PC-3 (cell line): ENCODE data around the gene ANKHD1. TPM values are rescaled to one million over a fixed set of nuclear protein-coding genes. Genes with fewer than 3 reads are reported as not detected.

Experiments used
- ATAC-seq: fragments of 200-7000 bp; cut with Tn5 transposase; 2 replicates; pipeline ENCODE4 v1.9.1; 2020; ENCODE audit warnings: mild to moderate bottlenecking, moderate library complexity
- BruUV-seq: library from RNA; stranded (reverse); fragments of 400-500 nt; replicated peaks from 2 replicates; lab custom pipeline; 2021; lab: Mats Ljungman, UMichigan
- CTCF ChIA-PET: fragments of 300-600 bp; sonication (Branson Sonifier 250); formaldehyde crosslinking; loops from one replicate; lab custom pipeline; 2022; ENCODE audit warnings: antibody characterized with exemption; lab: Charles Lee
- POLR2A ChIA-PET: fragments of 300-600 bp; sonication (Branson Sonifier 250); formaldehyde crosslinking; loops from one replicate; lab custom pipeline; 2022; ENCODE audit warnings: antibody characterized with exemption; ENCODE audit not compliant: unreplicated experiment; lab: Charles Lee
- DNase-seq: peaks from one replicate; pipeline ENCODE4 v3.0.0-alpha.2; 2015
- H2AFZ ChIP-seq: fragments of 300-600 bp; sonication (generic); 2 replicates; pipeline ENCODE4 v1.6.0; 2016; ENCODE audit warnings: antibody characterized with exemption, low read length
- H3F3A ChIP-seq: fragments of 300-600 bp; sonication (generic); one replicate; pipeline ENCODE4 v1.6.0; 2017; ENCODE audit warnings: antibody characterized with exemption, low read length, control low read depth, mild to moderate bottlenecking; ENCODE audit not compliant: unreplicated experiment
- H3K27ac ChIP-seq: fragments of 300-600 bp; sonication (generic); 2 replicates; pipeline ENCODE4 v1.5.1; 2016; ENCODE audit warnings: mild to moderate bottlenecking, low read length
- H3K27me3 ChIP-seq: fragments of 300-600 bp; sonication (generic); 2 replicates; pipeline ENCODE4 v1.6.1; 2016; ENCODE audit warnings: low read length, mixed read lengths
- H3K36me3 ChIP-seq: fragments of 300-600 bp; sonication (generic); 2 replicates; pipeline ENCODE4 v1.6.1; 2016; ENCODE audit warnings: low read depth, mixed run types, low read length, mixed read lengths
- H3K4me1 ChIP-seq: fragments of 300-600 bp; sonication (generic); 2 replicates; pipeline ENCODE4 v1.5.1; 2016; ENCODE audit warnings: low read length; ENCODE audit not compliant: insufficient read depth
- H3K4me2 ChIP-seq: fragments of 300-600 bp; sonication (generic); 2 replicates; pipeline ENCODE4 v1.6.0; 2016; ENCODE audit warnings: low read length
- H3K4me3 ChIP-seq: fragments of 300-600 bp; sonication (generic); 2 replicates; pipeline ENCODE4 v1.5.1; 2016; ENCODE audit warnings: mild to moderate bottlenecking, low read length, mixed read lengths
- H3K79me2 ChIP-seq: fragments of 300-600 bp; sonication (generic); 2 replicates; pipeline ENCODE4 v1.6.1; 2017; ENCODE audit warnings: low read length, mixed read lengths
- H3K9ac ChIP-seq: fragments of 300-600 bp; sonication (generic); 2 replicates; pipeline ENCODE4 v1.6.0; 2016; ENCODE audit warnings: mild to moderate bottlenecking, low read length
- H3K9me2 ChIP-seq: fragments of 300-600 bp; sonication (generic); replicated peaks from 2 replicates; pipeline ENCODE4 v1.6.1; 2016; ENCODE audit warnings: mixed run types, low read length, mixed read lengths
- H3K9me3 ChIP-seq: fragments of 300-600 bp; sonication (generic); 2 replicates; pipeline ENCODE4 v1.6.1; 2016; ENCODE audit warnings: low read length, mixed read lengths
- H4K20me1 ChIP-seq: fragments of 300-600 bp; sonication (generic); 2 replicates; pipeline ENCODE4 v1.6.1; 2016; ENCODE audit warnings: low read length, mixed read lengths
- EZH2 ChIP-seq: fragments of 300-600 bp; sonication (generic); IDR thresholded peaks from one replicate; pipeline ENCODE4 v1.6.1; 2017; ENCODE audit warnings: antibody characterized with exemption, mild to moderate bottlenecking, low read length; ENCODE audit not compliant: unreplicated experiment
- EZH2phosphoT487 ChIP-seq: fragments of 300-600 bp; sonication (generic); IDR thresholded peaks from 2 replicates; pipeline ENCODE4 v1.6.1; 2018; ENCODE audit warnings: mild to moderate bottlenecking, antibody characterized with exemption, low read length, borderline replicate concordance
- intact Hi-C: fragments of 100-400 bp; cut with micrococcal nuclease; formaldehyde crosslinking; loops from 2 replicates; pipeline ENCODE4 v1.9.0; 2023
- total RNA-seq: library from RNA; depleted of rRNA; stranded (reverse); fragments of >200 nt; gene quantifications from 2 replicates; pipeline ENCODE4 v1.2.3, GENCODE V29; 2014
- TF ChIP-seq, protein P1 (sequence below): fragments of 300-600 bp; sonication (generic); conservative IDR thresholded peaks from 2 replicates; pipeline ENCODE4 v1.5.1; 2017; ENCODE audit warnings: antibody characterized with exemption, low read depth, mild to moderate bottlenecking, low read length

The ANKHD1 gene
- total RNA-seq, 1 experiment from 2014 or later = 64.6 TPM

DNA sequence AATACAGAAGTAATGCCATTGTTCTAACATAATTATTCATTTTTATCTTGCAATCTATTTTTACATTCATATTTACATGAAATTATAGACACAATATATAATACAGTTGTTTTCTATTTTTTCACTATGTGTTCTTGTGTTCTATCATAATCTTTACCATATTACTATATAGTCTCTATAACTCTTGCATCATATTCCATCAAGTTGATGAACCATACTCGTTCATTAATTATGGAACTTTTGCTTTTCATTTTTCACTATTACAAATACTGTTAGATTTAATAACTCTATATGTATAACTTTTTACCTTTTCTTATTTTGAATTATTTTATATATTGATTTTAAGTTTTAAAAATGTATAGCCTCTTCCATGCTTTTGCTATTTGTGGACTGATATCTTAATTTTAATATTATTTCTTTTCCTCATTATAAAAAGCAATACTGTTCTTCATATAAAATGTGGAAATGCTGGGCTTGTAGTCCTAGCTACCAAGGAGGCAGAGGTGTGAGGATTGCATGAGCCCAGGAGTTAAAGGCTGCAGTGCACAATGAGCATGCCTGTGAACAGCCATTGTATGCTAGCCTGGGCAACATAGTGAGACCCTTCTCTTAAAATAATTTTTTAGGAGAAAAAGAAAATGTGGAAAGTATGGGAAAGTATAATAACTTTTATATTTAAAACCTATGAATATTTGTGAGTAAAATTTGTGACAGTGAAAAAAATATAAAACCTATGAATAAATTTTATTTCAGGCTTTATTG, 65.5 kb downstream of the ANKHD1 start:
- Histone ChIP-seq H4K20me1 (no peaks in the 10 kb centered on the region), H3K36me3 (peaks cover 15% of the 10 kb centered on the region), H3K4me2 (no peak overlapping the region), H3K27me3 (no peaks in the 10 kb centered on the region), H3K4me3 (no peak overlapping the region), H3K27ac (no peak overlapping the region), H2AFZ (no peak overlapping the region), H3K79me2 (peaks cover 2% of the 10 kb centered on the region; the same call in 1 of the 2 replicates), H3K9me3 (no peaks in the 10 kb centered on the region), H3K4me1 (no peaks in the 10 kb centered on the region), H3K9me2 (no peaks in the 10 kb centered on the region), H3F3A (no peaks in the 10 kb centered on the region), H3K9ac (no peak overlapping the region)
- ChIA-PET CTCF (no interaction called here), POLR2A (no interaction called here)
- no TSS peak for BruUV-seq
- intact Hi-C loops = no loop called here
- DNase-seq = no peak
- ATAC-seq = no peak
- TF ChIP-seq, protein P1, sequence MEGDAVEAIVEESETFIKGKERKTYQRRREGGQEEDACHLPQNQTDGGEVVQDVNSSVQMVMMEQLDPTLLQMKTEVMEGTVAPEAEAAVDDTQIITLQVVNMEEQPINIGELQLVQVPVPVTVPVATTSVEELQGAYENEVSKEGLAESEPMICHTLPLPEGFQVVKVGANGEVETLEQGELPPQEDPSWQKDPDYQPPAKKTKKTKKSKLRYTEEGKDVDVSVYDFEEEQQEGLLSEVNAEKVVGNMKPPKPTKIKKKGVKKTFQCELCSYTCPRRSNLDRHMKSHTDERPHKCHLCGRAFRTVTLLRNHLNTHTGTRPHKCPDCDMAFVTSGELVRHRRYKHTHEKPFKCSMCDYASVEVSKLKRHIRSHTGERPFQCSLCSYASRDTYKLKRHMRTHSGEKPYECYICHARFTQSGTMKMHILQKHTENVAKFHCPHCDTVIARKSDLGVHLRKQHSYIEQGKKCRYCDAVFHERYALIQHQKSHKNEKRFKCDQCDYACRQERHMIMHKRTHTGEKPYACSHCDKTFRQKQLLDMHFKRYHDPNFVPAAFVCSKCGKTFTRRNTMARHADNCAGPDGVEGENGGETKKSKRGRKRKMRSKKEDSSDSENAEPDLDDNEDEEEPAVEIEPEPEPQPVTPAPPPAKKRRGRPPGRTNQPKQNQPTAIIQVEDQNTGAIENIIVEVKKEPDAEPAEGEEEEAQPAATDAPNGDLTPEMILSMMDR = no peak
- no peak for TF ChIP-seq EZH2phosphoT487
- TF ChIP-seq EZH2 = no peak

DNA sequence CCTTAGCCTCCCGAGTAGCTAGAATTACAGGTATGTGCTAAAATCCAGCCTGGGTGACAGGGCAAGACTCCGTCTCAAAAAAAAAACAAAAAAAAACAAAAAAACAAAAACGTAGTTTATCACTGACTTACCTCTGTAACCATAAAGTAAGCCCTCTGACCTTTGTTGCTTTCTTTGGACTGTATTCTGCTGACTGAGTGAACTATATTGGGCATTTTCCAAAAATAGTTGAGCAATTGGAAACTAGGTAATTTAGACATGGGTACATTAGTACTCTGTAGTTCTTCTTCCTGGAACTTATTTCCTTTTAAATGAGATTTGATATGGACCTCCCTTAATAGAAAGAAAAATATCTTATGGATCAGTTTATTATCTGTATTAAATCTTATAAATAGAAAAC, 66.6 kb downstream of the ANKHD1 start:
- H3K79me2 ChIP-seq = peaks cover 2% of the 10 kb centered on the region; the same call in 1 of the 2 replicates
- intact Hi-C loops = no loop called here
- H3K27me3 ChIP-seq = no peaks in the 10 kb centered on the region
- TF ChIP-seq EZH2 (no peak), EZH2phosphoT487 (no peak)
- H3K9ac ChIP-seq = no peak overlapping the region
- no peaks in the 10 kb centered on the region for H4K20me1 ChIP-seq
- H3K36me3 ChIP-seq = peaks cover 18% of the 10 kb centered on the region
- BruUV-seq = no TSS peak
- H3K4me2 ChIP-seq = no peak overlapping the region
- no peaks in the 10 kb centered on the region for H3K4me1 ChIP-seq
- no peak overlapping the region for H3K4me3 ChIP-seq
- POLR2A ChIA-PET = no interaction called here
- no peak overlapping the region for H2AFZ ChIP-seq
- CTCF ChIA-PET = no interaction called here
- no peaks in the 10 kb centered on the region for H3F3A ChIP-seq
- ATAC-seq (no peak), DNase-seq (no peak)
- no peaks in the 10 kb centered on the region for H3K9me2 ChIP-seq
- no peak overlapping the region for H3K27ac ChIP-seq
- no peaks in the 10 kb centered on the region for H3K9me3 ChIP-seq

DNA sequence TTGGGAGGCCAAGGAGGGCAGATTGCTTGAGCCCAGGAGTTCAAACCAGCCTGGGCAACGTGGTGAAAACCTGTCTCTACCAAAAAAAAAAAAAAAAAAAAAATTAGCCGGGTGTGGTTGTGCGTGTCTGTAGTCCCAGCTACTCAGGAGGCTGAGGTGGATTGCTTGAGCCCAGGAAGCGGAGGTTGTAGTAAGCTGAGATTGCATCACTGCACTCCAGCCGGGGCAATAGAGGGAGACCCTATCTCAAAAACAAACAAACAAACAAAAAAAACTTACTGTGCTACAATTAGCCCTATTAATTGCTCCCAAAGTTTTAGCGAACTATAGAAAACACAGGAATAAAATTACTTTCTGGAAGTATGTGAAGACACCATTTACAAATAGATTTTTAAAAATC, 67.6 kb downstream of the ANKHD1 start:
- TF ChIP-seq, protein P1 = no peak
- TF ChIP-seq EZH2phosphoT487 (no peak), EZH2 (no peak)
- Histone ChIP-seq H2AFZ (no peak overlapping the region), H3F3A (no peaks in the 10 kb centered on the region), H3K9me3 (no peaks in the 10 kb centered on the region), H3K9me2 (no peaks in the 10 kb centered on the region), H3K36me3 (peaks cover 20% of the 10 kb centered on the region), H3K4me1 (no peaks in the 10 kb centered on the region), H3K79me2 (peaks cover 2% of the 10 kb centered on the region; the same call in 1 of the 2 replicates), H3K9ac (no peak overlapping the region), H3K4me2 (no peak overlapping the region), H3K27ac (no peak overlapping the region), H3K4me3 (no peak overlapping the region), H4K20me1 (no peaks in the 10 kb centered on the region), H3K27me3 (no peaks in the 10 kb centered on the region)
- DNase-seq (no peak), ATAC-seq (no peak)
- POLR2A ChIA-PET = no interaction called here
- CTCF ChIA-PET = no interaction called here
- intact Hi-C loops = no loop called here
- no TSS peak for BruUV-seq
